ENCODE results near the gene COX5B.
"Not testable (repeated sequence)": the region's sequence is repeated elsewhere in the genome, so short reads cannot be mapped to it uniquely, and the experiment has no call there.

DNA sequence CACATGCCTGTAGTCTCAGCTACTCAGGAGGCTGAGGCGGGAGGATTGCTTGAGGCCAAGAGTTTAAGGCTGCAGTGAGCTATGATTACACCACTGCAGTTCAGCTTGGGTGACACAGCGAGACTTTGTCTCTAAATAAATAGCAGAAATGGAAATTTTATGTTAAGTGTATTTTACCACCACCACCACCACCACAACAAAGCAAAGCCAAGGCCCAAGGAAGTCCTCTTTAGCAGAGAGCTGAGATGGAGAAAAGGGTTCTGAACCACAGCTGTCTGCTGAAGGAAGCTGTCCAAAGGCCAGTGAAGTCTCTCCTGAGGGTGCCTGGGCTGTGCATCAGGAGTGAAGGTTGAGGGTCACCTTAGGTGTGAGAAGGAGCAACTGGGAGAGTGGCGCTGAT lies 41.4 kb downstream of the COX5B start:
- not testable (repeated sequence) for TF ChIP-seq ZSCAN30 (tag by site-specific recombination; IDR thresholded peaks at IDR 0.05); ZBTB8A (tag by site-specific recombination; IDR thresholded peaks at IDR 0.05); SCRT2 (tag by site-specific recombination; IDR thresholded peaks at IDR 0.05); ZSCAN23 (tag by site-specific recombination; IDR thresholded peaks at IDR 0.05); ZNF274 (IDR thresholded peaks at IDR 0.05; ENCODE audit: low read length); ZNF274 (tag by site-specific recombination; IDR thresholded peaks at IDR 0.05; ENCODE audit: borderline replicate concordance); MEIS1 (CRISPR knock-in tag; IDR thresholded peaks at IDR 0.05; ENCODE audit: borderline replicate concordance); ZNF19 (tag by site-specific recombination; IDR thresholded peaks at IDR 0.05; ENCODE audit: low read depth); KLF8 (tag by site-specific recombination; IDR thresholded peaks at IDR 0.05)
- TF ChIP-seq, protein P1, sequence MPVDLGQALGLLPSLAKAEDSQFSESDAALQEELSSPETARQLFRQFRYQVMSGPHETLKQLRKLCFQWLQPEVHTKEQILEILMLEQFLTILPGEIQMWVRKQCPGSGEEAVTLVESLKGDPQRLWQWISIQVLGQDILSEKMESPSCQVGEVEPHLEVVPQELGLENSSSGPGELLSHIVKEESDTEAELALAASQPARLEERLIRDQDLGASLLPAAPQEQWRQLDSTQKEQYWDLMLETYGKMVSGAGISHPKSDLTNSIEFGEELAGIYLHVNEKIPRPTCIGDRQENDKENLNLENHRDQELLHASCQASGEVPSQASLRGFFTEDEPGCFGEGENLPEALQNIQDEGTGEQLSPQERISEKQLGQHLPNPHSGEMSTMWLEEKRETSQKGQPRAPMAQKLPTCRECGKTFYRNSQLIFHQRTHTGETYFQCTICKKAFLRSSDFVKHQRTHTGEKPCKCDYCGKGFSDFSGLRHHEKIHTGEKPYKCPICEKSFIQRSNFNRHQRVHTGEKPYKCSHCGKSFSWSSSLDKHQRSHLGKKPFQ (tag by site-specific recombination; IDR thresholded peaks at IDR 0.05), result not testable (repeated sequence)
- TF ChIP-seq, protein P2, sequence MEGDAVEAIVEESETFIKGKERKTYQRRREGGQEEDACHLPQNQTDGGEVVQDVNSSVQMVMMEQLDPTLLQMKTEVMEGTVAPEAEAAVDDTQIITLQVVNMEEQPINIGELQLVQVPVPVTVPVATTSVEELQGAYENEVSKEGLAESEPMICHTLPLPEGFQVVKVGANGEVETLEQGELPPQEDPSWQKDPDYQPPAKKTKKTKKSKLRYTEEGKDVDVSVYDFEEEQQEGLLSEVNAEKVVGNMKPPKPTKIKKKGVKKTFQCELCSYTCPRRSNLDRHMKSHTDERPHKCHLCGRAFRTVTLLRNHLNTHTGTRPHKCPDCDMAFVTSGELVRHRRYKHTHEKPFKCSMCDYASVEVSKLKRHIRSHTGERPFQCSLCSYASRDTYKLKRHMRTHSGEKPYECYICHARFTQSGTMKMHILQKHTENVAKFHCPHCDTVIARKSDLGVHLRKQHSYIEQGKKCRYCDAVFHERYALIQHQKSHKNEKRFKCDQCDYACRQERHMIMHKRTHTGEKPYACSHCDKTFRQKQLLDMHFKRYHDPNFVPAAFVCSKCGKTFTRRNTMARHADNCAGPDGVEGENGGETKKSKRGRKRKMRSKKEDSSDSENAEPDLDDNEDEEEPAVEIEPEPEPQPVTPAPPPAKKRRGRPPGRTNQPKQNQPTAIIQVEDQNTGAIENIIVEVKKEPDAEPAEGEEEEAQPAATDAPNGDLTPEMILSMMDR (tag by site-specific recombination; IDR thresholded peaks at IDR 0.05), result not testable (repeated sequence)
- TF ChIP-seq, protein P3, sequence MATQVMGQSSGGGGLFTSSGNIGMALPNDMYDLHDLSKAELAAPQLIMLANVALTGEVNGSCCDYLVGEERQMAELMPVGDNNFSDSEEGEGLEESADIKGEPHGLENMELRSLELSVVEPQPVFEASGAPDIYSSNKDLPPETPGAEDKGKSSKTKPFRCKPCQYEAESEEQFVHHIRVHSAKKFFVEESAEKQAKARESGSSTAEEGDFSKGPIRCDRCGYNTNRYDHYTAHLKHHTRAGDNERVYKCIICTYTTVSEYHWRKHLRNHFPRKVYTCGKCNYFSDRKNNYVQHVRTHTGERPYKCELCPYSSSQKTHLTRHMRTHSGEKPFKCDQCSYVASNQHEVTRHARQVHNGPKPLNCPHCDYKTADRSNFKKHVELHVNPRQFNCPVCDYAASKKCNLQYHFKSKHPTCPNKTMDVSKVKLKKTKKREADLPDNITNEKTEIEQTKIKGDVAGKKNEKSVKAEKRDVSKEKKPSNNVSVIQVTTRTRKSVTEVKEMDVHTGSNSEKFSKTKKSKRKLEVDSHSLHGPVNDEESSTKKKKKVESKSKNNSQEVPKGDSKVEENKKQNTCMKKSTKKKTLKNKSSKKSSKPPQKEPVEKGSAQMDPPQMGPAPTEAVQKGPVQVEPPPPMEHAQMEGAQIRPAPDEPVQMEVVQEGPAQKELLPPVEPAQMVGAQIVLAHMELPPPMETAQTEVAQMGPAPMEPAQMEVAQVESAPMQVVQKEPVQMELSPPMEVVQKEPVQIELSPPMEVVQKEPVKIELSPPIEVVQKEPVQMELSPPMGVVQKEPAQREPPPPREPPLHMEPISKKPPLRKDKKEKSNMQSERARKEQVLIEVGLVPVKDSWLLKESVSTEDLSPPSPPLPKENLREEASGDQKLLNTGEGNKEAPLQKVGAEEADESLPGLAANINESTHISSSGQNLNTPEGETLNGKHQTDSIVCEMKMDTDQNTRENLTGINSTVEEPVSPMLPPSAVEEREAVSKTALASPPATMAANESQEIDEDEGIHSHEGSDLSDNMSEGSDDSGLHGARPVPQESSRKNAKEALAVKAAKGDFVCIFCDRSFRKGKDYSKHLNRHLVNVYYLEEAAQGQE (tag by site-specific recombination; IDR thresholded peaks at IDR 0.05), result not testable (repeated sequence)
- TF ChIP-seq, protein P4, sequence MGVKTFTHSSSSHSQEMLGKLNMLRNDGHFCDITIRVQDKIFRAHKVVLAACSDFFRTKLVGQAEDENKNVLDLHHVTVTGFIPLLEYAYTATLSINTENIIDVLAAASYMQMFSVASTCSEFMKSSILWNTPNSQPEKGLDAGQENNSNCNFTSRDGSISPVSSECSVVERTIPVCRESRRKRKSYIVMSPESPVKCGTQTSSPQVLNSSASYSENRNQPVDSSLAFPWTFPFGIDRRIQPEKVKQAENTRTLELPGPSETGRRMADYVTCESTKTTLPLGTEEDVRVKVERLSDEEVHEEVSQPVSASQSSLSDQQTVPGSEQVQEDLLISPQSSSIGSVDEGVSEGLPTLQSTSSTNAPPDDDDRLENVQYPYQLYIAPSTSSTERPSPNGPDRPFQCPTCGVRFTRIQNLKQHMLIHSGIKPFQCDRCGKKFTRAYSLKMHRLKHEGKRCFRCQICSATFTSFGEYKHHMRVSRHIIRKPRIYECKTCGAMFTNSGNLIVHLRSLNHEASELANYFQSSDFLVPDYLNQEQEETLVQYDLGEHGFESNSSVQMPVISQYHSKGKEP (tag by site-specific recombination; IDR thresholded peaks at IDR 0.05), result not testable (repeated sequence)
